Activated CD8-positive, alpha-beta memory T cell treated with anti-CD3 and anti-CD28 coated beads for 36 hours (primary cell): ENCODE measurements around the gene PEAK3. TPM values are rescaled to one million over a fixed set of nuclear protein-coding genes. Genes with fewer than 3 reads are reported as not detected.

Experiments
- CTCF ChIA-PET: fragments of 350-600 bp; sonication (Branson Sonifier 250); formaldehyde crosslinking; loops from one replicate; lab custom pipeline; 2021; ENCODE audit warnings: antibody characterized with exemption; lab: Charles Lee
- POLR2A ChIA-PET: fragments of 350-600 bp; sonication (Branson Sonifier 250); formaldehyde crosslinking; loops from one replicate; lab custom pipeline; 2021; ENCODE audit warnings: antibody characterized with exemption; lab: Charles Lee
- total RNA-seq, 2 experiments: library from RNA; stranded (reverse); gene quantifications; one replicate each; pipeline ENCODE4 v1.2.3, GENCODE V29; 2021

Gene PEAK3
- total RNA-seq, result under 1 TPM in 1 of 2 experiments, not detected in 1; 0.06 TPM

GRCh38 chr19:2282062-2282861, at the start of gene PEAK3:
Gene PEAK3 (minus strand): TSS chr19:2282175. CDS start chr19:2280931, 1,244 bp downstream.
- ChIA-PET POLR2A (interaction anchor here (0.6 kb wide), 1 partner anchor 45 kb away, joined by 4 read pairs; no protein-coding TSS in a partner anchor), CTCF (interaction anchor here (1.1 kb wide), 1 partner anchor 44 kb away, joined by 8 read pairs; no protein-coding TSS in a partner anchor)

- CTCF ChIA-PET, result interaction anchor here (0.8 kb wide), 1 partner anchor 93 kb away, joined by 3 read pairs; no protein-coding TSS in a partner anchor
Measured at GRCh38 chr19:2330632-2331284, 48.8 kb upstream of the PEAK3 start.

GRCh38 chr19:2330255-2330631, 48.3 kb upstream of the PEAK3 start:
- ChIA-PET POLR2A (no interaction called here), CTCF (interaction anchor here (0.7 to 0.9 kb wide), 3 partner anchors 15 to 95 kb away, joined by 3 to 4 read pairs (median 3); no protein-coding TSS in a partner anchor)

More at GRCh38 chr19:2330632-2331284, 48.8 kb upstream of the PEAK3 start:
- POLR2A ChIA-PET, result no interaction called here

GRCh38 chr19:2329501-2329916, 47.5 kb upstream of the PEAK3 start:
- POLR2A ChIA-PET, result interaction anchor here (0.6 kb wide), 1 partner anchor 40 kb away, joined by 3 read pairs; no protein-coding TSS in a partner anchor
- CTCF ChIA-PET, result interaction anchor here (0.6 to 0.9 kb wide), 3 partner anchors 14 to 128 kb away, joined by 3 to 4 read pairs (median 4); no protein-coding TSS in a partner anchor

GRCh38 chr19:2329149-2329478, 47.1 kb upstream of the PEAK3 start:
- ChIA-PET CTCF (interaction anchor here (0.6 to 0.9 kb wide), 2 partner anchors 14 to 128 kb away, joined by 3 to 4 read pairs; no protein-coding TSS in a partner anchor), POLR2A (interaction anchor here (0.6 kb wide), 1 partner anchor 40 kb away, joined by 3 read pairs; no protein-coding TSS in a partner anchor)

- POLR2A ChIA-PET, result interaction anchor here (0.6 to 1.4 kb wide), 5 partner anchors 12 to 245 kb away, joined by 3 to 5 read pairs (median 3); partner anchors contain the start of gene TIMM13
- CTCF ChIA-PET, result interaction anchor here (0.6 to 1.7 kb wide), 6 partner anchors 25 to 308 kb away, joined by 3 to 5 read pairs (median 3); no protein-coding TSS in a partner anchor
Measured at GRCh38 chr19:2328401-2329148, 46.6 kb upstream of the PEAK3 start, which contains the start of the genes LSM7 and SPPL2B. Gene LSM7 (minus strand): TSS chr19:2328586. CDS start chr19:2328566, 20 bp downstream. Gene SPPL2B (plus strand): TSS chr19:2328684. CDS start chr19:2328710, 26 bp downstream.

- ChIA-PET CTCF (interaction anchor here (0.6 to 1.7 kb wide), 8 partner anchors 17 to 1485 kb away, joined by 3 to 5 read pairs (median 3); no protein-coding TSS in a partner anchor), POLR2A (interaction anchor here (0.6 to 1.4 kb wide), 6 partner anchors 12 to 244 kb away, joined by 3 to 5 read pairs (median 4); partner anchors contain the start of gene TIMM13)
Measured at GRCh38 chr19:2327773-2328400, 45.9 kb upstream of the PEAK3 start.

GRCh38 chr19:2326699-2327360, 44.9 kb upstream of the PEAK3 start:
- ChIA-PET CTCF (interaction anchor here (0.6 to 1.7 kb wide), 5 partner anchors 16 to 399 kb away, joined by 3 to 5 read pairs (median 3); no protein-coding TSS in a partner anchor), POLR2A (interaction anchor here (0.6 to 1.4 kb wide), 2 partner anchors 12 to 52 kb away, joined by 3 to 4 read pairs; no protein-coding TSS in a partner anchor)

- ChIA-PET CTCF (no interaction called here), POLR2A (no interaction called here)
Measured at GRCh38 chr19:2325281-2326046, 43.5 kb upstream of the PEAK3 start.

GRCh38 chr19:2324220-2324948, 42.4 kb upstream of the PEAK3 start:
- CTCF ChIA-PET, result interaction anchor here (0.6 kb wide), 1 partner anchor 383 kb away, joined by 3 read pairs; no protein-coding TSS in a partner anchor
- POLR2A ChIA-PET, result no interaction called here

GRCh38 chr19:2323707-2324106, 41.7 kb upstream of the PEAK3 start:
- ChIA-PET POLR2A (no interaction called here), CTCF (no interaction called here)

- ChIA-PET POLR2A (no interaction called here), CTCF (no interaction called here)
Measured at GRCh38 chr19:2321565-2322283, 39.7 kb upstream of the PEAK3 start.

- ChIA-PET CTCF (no interaction called here), POLR2A (no interaction called here)
Measured at GRCh38 chr19:2320939-2321338, 39.0 kb upstream of the PEAK3 start.

- POLR2A ChIA-PET, result no interaction called here
Measured at GRCh38 chr19:2320049-2320448, 38.1 kb upstream of the PEAK3 start.

GRCh38 chr19:2319551-2319950, 37.6 kb upstream of the PEAK3 start:
- ChIA-PET POLR2A (no interaction called here), CTCF (interaction anchor here (0.6 kb wide), 1 partner anchor 318 kb away, joined by 3 read pairs; no protein-coding TSS in a partner anchor)

More at GRCh38 chr19:2320049-2320448, 38.1 kb upstream of the PEAK3 start:
- CTCF ChIA-PET, result interaction anchor here (0.6 kb wide), 1 partner anchor 317 kb away, joined by 3 read pairs; no protein-coding TSS in a partner anchor
